HG02938 (cell line): ENCODE data around the gene CTNNAL1.
"Not testable (repeated sequence)": the region's sequence is repeated elsewhere in the genome, so short reads cannot be mapped to it uniquely, and the experiment has no call there.

ENCODE experiments used
- ATAC-seq: cut with Tn5 transposase; IDR thresholded peaks from one replicate; pipeline ENCODE4 v1.9.1; 2021; ENCODE audit warnings: mild to moderate bottlenecking, moderate library complexity; ENCODE audit not compliant: unreplicated experiment

CTNNAL1 gene

DNA sequence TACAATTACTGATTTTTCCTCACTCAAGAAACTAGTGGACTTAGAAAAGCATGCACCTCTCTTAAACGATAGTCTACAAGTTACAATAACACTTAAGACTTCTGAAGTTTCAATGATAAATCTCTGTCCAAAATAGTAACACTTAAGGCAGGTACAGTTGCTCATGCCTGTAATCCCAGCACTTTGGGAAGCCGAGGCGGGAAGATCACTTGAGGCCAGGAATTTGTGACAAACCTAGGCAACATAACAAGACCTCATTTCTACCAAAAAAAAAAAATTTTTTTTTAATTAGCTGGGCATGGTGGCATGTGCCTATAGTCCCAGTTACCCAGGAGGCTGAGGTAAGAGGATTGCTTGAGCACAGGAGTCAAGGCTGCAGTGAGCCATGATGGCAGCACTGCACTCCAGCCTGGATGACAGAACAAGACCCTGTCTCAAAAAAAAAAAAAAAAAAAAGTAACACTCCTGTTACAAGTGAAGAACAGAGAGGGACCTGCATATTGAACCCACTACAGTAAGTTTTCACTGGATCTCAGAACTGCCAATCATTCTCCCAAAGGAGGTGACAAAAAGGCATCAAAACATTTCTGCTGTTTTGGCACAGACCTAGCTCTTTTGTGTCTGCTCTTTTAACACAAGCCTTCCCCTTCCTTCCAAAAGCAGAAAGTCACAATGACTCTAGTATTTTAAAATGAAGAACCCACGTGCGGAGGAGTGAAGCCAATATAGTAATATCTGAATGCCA is 75.6 kb downstream of the CTNNAL1 start:
- no peak for ATAC-seq

DNA sequence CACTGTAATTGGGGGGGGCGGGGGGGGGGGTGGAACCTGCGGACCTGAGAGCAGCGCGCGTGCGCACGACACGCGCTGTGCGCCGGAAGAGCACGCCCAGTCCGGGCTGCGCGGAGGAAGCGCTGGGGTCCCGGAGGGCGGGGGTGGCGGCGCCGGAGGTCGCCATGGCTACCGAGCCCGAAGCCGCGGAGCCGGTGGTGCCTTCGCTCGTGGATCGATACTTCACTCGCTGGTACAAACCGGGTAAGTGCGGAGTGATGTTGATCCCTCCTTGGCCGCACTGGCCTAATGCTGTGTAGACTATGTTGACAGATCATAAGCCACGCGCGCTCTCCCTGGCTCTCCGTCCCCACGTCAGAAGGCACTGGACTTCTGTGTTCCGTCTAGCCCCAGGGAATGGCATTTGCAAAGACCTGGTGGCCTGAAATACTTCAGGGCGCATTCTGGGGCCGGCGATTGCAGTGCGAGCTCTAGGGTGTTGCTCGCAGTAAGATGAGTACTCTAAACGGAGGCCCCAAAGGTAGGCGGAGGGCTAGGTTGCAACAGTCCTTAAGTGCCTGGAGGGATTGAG is 78.9 kb downstream of the CTNNAL1 start, which contains the start of gene ABITRAM:
Gene ABITRAM, plus strand, starts transcription at position 78 of the 571 bp plus-strand sequence. Its CDS starts 87 bp downstream, at position 165.
- peak; percentile 69 for ATAC-seq

DNA sequence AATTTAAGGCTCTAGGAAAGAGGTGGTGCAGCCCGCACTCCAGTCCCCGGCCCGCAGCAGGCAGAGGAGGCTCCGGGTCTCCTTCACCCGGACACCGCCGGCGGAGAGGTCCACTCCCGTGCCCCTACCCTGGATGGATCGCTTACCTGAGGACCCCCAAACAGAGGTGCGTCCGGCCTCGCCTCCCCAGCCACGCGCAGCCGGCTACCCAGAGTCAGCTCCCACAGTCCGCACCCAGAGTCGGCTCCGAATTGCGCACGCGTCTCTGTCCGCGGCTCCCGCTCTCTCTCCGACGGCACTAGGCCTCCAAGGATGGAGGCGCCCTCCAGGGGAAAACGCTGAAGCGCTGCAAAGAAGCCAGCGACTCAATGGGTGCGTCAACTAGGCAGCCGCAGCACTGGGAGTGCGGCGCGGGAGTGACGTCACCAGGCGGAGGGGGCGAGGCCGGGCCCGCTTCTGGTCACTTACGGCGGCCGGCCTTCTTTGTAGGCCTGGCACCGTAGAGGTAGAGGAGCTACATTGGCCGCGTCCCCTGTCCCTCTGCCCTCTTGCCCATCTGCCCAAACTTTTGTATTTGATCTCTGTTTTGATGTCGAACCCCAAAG is 79.5 kb downstream of the CTNNAL1 start, which contains the start of gene ELP1:
Gene ELP1, minus strand, starts transcription at position 407 of the 605 bp plus-strand sequence. CDS start 2,978 bp downstream, outside the sequence.
- peak; percentile 81 for ATAC-seq

- ATAC-seq = no peak
These were observed 80.0 kb downstream of the CTNNAL1 start for GRCh38 chr9:108933231-108933717.

- ATAC-seq = no peak
These were observed 84.9 kb downstream of the CTNNAL1 start for GRCh38 chr9:108928386-108928785.

DNA sequence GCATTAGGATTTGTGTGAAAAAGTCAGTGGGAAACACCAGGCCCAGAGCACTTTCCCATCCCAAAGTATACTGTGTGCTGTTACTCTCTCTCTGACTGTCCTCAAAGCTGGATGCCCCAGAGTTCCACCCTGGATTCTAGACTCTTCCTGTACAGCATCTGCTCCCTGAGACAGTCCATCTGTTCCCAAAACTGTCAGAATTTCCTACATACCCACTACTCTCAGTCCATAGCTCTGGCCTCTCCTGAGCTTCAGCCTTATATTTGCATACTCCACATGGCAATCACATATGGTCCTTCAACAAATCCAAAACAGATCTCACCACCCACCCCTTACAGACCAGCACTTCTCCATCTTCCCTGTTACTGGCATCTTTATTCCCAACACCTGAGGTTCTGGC is 88.8 kb downstream of the CTNNAL1 start:
- no peak for ATAC-seq

- no peak for ATAC-seq
These were observed 92.1 kb downstream of the CTNNAL1 start for GRCh38 chr9:108921200-108921599.

GRCh38 chr9:108920401-108920800 is 92.9 kb downstream of the CTNNAL1 start:
- not testable (repeated sequence) for ATAC-seq

GRCh38 chr9:108919517-108919916 is 93.8 kb downstream of the CTNNAL1 start:
- ATAC-seq = no peak

GRCh38 chr9:108913391-108913790 is 99.9 kb downstream of the CTNNAL1 start:
- no peak for ATAC-seq

DNA sequence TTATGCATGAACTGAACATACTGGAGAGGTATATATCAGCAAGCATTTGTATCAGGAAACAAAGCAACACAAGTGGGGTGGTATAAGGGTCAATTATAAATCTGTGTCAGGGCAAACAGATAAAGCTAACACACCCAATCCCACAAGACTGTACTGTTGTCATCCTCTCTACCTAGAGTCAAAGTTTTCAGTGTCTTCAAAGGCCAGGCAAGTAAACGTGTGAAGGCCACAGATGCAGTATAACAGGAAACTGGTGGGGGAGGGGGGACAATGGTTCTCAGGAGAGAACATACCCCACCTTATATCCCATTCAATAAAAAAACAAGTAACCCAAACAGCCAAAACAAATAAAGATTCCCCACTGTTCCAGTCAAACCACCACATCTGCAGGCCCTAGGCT is 101.5 kb downstream of the CTNNAL1 start:
- no peak for ATAC-seq

DNA sequence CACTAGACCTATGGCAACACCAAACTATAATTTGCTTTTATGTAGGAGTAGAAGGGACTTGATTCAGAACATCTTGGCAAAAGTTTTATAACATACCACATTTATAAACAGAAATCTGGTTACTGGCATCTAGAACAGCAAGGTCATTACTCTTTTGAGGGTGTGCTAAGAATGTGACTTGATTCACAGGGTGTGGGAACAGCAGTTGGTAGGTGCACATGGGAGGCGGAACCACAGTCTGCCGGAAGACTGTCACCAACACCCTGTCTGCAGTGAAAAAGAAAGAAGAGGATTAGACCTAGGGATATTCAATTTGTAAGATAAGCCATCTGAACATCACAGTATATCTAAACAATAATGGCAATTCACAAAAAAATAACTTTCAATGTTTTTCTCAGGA is 102.4 kb downstream of the CTNNAL1 start:
- ATAC-seq = no peak

- no peak for ATAC-seq
These were observed 102.9 kb downstream of the CTNNAL1 start for GRCh38 chr9:108910402-108910801.

DNA sequence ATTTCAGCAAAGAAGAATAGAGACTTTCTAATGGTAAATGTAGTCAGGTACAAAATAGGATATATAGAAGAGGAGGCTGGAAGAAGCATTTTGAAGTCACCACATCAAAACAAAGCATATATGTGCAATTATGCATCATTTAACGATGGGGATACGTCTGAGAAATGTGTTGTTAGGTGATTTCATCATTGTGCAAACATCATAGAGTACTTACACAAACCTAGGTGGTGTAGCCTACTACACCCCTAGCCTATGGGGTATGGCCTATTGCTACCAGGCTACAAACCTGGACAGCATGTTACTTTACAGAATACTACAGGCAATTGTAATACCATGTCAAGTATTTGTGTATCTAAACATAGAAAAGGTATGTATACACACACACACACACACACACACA is 107.8 kb downstream of the CTNNAL1 start:
- ATAC-seq = no peak

- ATAC-seq = no peak
These were observed 109.1 kb downstream of the CTNNAL1 start for GRCh38 chr9:108904161-108904560.

GRCh38 chr9:108903420-108904103 is 109.7 kb downstream of the CTNNAL1 start:
- no peak for ATAC-seq

- no peak for ATAC-seq
These were observed 113.1 kb downstream of the CTNNAL1 start for GRCh38 chr9:108900176-108900575.

- not testable (repeated sequence) for ATAC-seq
These were observed 114.1 kb downstream of the CTNNAL1 start for GRCh38 chr9:108899023-108899695.

DNA sequence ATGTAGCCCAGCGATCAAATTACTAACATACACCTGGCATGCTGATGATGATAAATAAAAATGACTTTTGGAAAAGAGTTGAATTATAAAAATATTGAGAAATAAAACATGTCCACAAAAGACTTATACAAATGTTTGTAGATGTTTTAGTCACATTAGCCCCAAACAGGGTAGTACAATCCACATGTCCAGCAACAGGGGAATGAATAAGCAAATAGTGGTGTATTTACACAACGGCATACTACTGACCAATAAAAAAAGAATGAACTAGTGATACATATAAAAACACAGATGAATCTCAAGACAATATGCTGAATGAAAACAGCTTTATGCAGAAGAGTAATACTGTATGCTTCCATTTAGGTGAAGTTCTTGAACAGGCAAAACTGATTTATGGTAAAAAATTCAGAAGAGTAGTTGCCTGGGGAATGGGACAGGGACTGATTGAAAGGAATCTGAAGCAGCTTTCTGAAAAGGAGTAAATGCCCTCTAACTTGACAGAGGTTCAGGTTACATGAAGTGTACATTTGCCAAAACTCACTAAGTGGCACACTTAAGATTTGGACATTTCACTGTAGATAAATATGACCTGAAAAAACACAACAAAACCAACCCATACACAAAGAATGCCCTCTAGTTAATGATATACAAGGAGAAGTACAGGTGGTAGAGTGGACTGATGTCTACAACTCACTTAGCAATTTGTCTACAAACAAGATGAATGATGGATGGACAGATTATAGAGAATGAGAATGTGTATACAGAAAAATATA is 115.8 kb downstream of the CTNNAL1 start:
- ATAC-seq = no peak
